ENCODE data around the gene NCAPD2. TPM values are rescaled to one million over a fixed set of nuclear protein-coding genes. Genes with fewer than 3 reads are reported as not detected.

The NCAPD2 gene
- total RNA-seq, 1 experiment from 2014 or later, result 266 TPM

DNA sequence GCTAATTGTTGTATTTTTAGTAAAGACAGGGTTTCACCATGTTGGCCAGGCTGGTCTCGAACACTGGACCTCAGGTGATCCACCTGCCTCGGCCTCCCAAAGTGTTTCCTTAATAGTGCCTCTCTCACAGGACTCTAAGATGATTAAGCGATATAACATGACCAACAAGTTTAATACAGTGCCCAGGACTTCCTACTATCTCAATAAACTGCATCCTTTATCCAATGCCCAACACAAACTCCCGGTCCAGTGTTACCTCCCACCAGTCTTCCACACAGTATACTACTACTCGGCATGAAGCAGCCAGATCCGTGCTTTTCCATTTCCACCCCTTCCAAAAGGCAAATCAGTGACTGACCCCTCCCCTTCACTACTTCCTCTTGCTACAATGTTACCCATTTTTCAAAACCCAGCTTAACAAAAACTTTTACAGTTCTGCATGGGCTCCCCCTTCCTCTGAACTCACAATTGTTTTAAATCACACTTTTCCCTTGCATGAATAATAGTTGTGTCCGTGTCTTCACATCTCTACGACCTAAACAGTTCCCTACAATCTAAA, 73.3 kb downstream of the NCAPD2 start:
- POLR2A ChIA-PET (ENCODE audit: unreplicated experiment), result interaction anchor here (0.8 kb wide), 1 partner anchor 33 kb away, joined by 17 read pairs; the partner anchor contains the start of gene GAPDH
- H3K79me2 ChIP-seq (ENCODE audit: low read depth), result peaks cover 62% of the 10 kb centered on the region
- H2AFZ ChIP-seq, result peak overlapping the region; percentile 87
- intact Hi-C loops (cut with micrococcal nuclease; ENCODE audit: unreplicated experiment), result loop anchor here (5.0 kb wide), 4 partner anchors 120 to 580 kb away; partner anchors contain the start of genes CDCA3, P3H3, USP5 and ZNF384
- peaks cover 89% of the 10 kb centered on the region for H3F3A ChIP-seq (ENCODE audit: insufficient read depth, low read depth)
- peaks cover 16% of the 10 kb centered on the region for H3K4me1 ChIP-seq (replicated peaks; ENCODE audit: insufficient read depth)
- CTCF ChIA-PET, result interaction anchor here (0.6 to 0.8 kb wide), 2 partner anchors 33 to 117 kb away, joined by 3 to 4 read pairs; partner anchors contain the start of gene GAPDH
- H3K4me3 ChIP-seq, result peak overlapping the region; percentile 82
- DNase-seq, result peak in 1 of 2 experiments; percentile 34
- peaks cover 44% of the 10 kb centered on the region for H3K36me3 ChIP-seq (ENCODE audit: low read depth)
- no peak for TF ChIP-seq EZH2 (IDR thresholded peaks at IDR 0.05; ENCODE audit: low read depth)
- TF ChIP-seq, protein P1, sequence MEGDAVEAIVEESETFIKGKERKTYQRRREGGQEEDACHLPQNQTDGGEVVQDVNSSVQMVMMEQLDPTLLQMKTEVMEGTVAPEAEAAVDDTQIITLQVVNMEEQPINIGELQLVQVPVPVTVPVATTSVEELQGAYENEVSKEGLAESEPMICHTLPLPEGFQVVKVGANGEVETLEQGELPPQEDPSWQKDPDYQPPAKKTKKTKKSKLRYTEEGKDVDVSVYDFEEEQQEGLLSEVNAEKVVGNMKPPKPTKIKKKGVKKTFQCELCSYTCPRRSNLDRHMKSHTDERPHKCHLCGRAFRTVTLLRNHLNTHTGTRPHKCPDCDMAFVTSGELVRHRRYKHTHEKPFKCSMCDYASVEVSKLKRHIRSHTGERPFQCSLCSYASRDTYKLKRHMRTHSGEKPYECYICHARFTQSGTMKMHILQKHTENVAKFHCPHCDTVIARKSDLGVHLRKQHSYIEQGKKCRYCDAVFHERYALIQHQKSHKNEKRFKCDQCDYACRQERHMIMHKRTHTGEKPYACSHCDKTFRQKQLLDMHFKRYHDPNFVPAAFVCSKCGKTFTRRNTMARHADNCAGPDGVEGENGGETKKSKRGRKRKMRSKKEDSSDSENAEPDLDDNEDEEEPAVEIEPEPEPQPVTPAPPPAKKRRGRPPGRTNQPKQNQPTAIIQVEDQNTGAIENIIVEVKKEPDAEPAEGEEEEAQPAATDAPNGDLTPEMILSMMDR (conservative IDR thresholded peaks at IDR 0.05), result no peak
- peak overlapping the region; percentile 70 for H3K27ac ChIP-seq
- peaks cover 24% of the 10 kb centered on the region for H4K20me1 ChIP-seq (ENCODE audit: insufficient read depth)
- H3K27me3 ChIP-seq (ENCODE audit: insufficient read depth, low read depth), result no peaks in the 10 kb centered on the region
- peak overlapping the region; percentile 80 for H3K4me2 ChIP-seq
- no TSS peak for BruUV-seq (replicated peaks)
- H3K9me3 ChIP-seq (ENCODE audit: insufficient read depth, low read depth), result no peaks in the 10 kb centered on the region
- no peaks in the 10 kb centered on the region for H3K9me2 ChIP-seq (ENCODE audit: insufficient read depth)

DNA sequence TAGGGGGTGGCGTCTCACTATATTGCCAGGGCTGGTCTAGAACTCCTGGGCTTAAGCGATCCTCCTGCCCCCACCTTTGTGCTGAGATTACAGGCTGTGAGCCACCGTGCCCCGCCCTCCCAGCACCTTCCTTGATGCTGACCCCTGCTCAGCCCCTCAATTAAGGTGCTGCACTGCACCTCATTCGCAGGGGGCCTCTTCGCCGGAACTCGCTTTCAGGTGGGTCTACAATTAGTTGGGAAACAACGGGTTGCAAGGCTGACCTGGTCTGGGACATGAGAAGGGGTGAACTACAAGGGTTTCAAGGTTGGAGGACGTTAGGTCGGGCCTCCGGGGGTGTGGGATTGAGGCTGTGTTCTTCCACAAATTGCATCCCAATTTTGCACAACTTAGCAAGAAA, 75.4 kb downstream of the NCAPD2 start:
- H3K36me3 ChIP-seq (ENCODE audit: low read depth), result peaks cover 46% of the 10 kb centered on the region
- peak in 1 of 2 experiments; percentile 25 for DNase-seq
- H3F3A ChIP-seq (ENCODE audit: insufficient read depth, low read depth), result peaks cover 85% of the 10 kb centered on the region
- H3K9me2 ChIP-seq (ENCODE audit: insufficient read depth), result no peaks in the 10 kb centered on the region
- ChIA-PET POLR2A (ENCODE audit: unreplicated experiment) (no interaction called here), CTCF (no interaction called here)
- no peak overlapping the region for H3K27ac ChIP-seq
- H3K79me2 ChIP-seq (ENCODE audit: low read depth), result peaks cover 48% of the 10 kb centered on the region
- intact Hi-C loops (cut with micrococcal nuclease; ENCODE audit: unreplicated experiment), result loop anchor here (5.0 kb wide), 4 partner anchors 118 to 582 kb away; partner anchors contain the start of genes CDCA3, P3H3, USP5 and ZNF384
- H4K20me1 ChIP-seq (ENCODE audit: insufficient read depth), result peaks cover 6% of the 10 kb centered on the region; the same call in 1 of the 2 replicates
- peak overlapping the region; percentile 82; the same call in 1 of the 2 replicates for H3K4me3 ChIP-seq
- TF ChIP-seq, protein P1 (conservative IDR thresholded peaks at IDR 0.05), result no peak
- TF ChIP-seq EZH2 (IDR thresholded peaks at IDR 0.05; ENCODE audit: low read depth), result no peak
- H3K9me3 ChIP-seq (ENCODE audit: insufficient read depth, low read depth), result no peaks in the 10 kb centered on the region
- no peaks in the 10 kb centered on the region for H3K27me3 ChIP-seq (ENCODE audit: insufficient read depth, low read depth)
- no TSS peak for BruUV-seq (replicated peaks)
- peaks cover 16% of the 10 kb centered on the region for H3K4me1 ChIP-seq (replicated peaks; ENCODE audit: insufficient read depth)
- H2AFZ ChIP-seq, result no peak overlapping the region
- H3K4me2 ChIP-seq, result peak overlapping the region; percentile 80

DNA sequence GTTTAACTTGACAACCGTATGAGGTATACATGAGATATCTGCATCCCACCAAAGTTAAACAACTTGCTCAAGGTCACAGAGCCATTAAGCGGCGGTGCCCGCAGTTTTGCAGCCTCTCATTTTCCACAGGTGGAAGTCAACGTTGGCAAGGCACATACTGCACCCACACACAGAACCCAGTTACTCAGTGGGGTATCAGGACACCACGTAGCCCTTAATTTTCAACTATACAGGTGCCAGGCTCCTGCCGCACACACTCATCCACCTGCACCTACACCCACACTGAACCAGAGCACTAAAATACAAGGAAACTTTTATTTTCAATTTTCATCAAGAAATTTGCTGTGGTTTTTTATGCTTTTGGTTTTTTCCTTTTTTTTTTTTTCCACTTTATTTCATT, 75.9 kb downstream of the NCAPD2 start:
- Histone ChIP-seq H4K20me1 (ENCODE audit: insufficient read depth) (peaks cover 1% of the 10 kb centered on the region; the same call in 1 of the 2 replicates), H3K9me2 (ENCODE audit: insufficient read depth) (no peaks in the 10 kb centered on the region), H3K79me2 (ENCODE audit: low read depth) (peaks cover 44% of the 10 kb centered on the region), H2AFZ (no peak overlapping the region), H3K4me3 (no peak overlapping the region), H3K4me1 (replicated peaks; ENCODE audit: insufficient read depth) (peaks cover 16% of the 10 kb centered on the region), H3K36me3 (ENCODE audit: low read depth) (peaks cover 45% of the 10 kb centered on the region), H3K4me2 (no peak overlapping the region), H3K27ac (no peak overlapping the region), H3K27me3 (ENCODE audit: insufficient read depth, low read depth) (no peaks in the 10 kb centered on the region), H3K9me3 (ENCODE audit: insufficient read depth, low read depth) (no peaks in the 10 kb centered on the region), H3F3A (ENCODE audit: insufficient read depth, low read depth) (peaks cover 85% of the 10 kb centered on the region)
- no TSS peak for BruUV-seq (replicated peaks)
- ChIA-PET POLR2A (ENCODE audit: unreplicated experiment) (interaction anchor here (0.7 kb wide), 1 partner anchor 192 kb away, joined by 17 read pairs; no protein-coding TSS in a partner anchor), CTCF (interaction anchor here (0.7 kb wide), 1 partner anchor 120 kb away, joined by 6 read pairs; the partner anchor contains the start of gene ZNF384)
- TF ChIP-seq, protein P1 (conservative IDR thresholded peaks at IDR 0.05), result no peak
- TF ChIP-seq EZH2 (IDR thresholded peaks at IDR 0.05; ENCODE audit: low read depth), result no peak
- intact Hi-C loops (cut with micrococcal nuclease; ENCODE audit: unreplicated experiment), result loop anchor here (5.0 kb wide), 4 partner anchors 118 to 582 kb away; partner anchors contain the start of genes CDCA3, P3H3, USP5 and ZNF384
- no peak for DNase-seq
